Activated CD4-positive, alpha-beta T cell treated with anti-CD3 and anti-CD28 coated beads for 24 hours (primary cell): ENCODE data around the gene WDPCP.
"Not testable (repeated sequence)": the region's sequence is repeated elsewhere in the genome, so short reads cannot be mapped to it uniquely, and the experiment has no call there.

ENCODE experiments used
- DNase-seq, 2 donors: peaks; one replicate each; pipeline ENCODE4 v3.0.0-alpha.2; 2020; ENCODE audit warnings: low read depth in 2 of 2

Gene WDPCP

GRCh38 chr2:63544017-63544627, 44.2 kb downstream of the WDPCP start:
- DNase-seq, result no peak

DNA sequence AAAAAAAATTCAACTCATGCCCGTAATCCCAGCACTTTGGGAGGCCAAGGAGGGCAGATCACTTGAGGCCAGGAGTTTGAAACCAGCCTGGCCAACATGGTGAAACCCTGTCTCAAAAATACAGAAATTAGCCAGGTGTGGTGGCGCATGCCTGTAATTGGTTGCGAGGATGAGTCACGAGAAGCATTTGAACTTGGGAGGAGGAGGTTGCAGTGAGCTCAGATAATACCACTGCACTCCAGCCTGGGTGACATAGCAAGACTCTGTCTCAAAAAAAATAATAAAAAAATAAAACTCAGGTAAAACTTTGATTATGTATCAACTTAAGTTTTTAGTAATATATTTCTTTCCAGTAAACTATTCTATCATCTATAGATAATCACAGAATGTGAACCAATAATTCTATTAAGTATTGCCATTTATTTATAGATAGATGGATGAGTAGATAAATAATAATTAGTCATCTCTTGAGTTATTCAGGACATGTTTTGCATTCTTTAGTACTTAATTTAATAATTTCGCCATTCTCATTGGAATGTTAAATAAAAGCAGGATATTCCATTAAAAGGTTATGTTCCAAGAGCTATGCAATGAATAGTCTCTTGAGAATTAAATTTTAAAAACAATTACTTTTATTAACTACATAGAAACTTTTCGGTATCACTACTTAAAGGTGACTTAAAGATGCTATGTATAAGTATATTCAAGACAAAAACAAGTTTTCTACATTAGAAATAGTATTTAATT, 48.7 kb downstream of the WDPCP start:
- no peak for DNase-seq

- DNase-seq, result no peak
Observed at GRCh38 chr2:63538390-63538789, 49.9 kb downstream of the WDPCP start.

DNA sequence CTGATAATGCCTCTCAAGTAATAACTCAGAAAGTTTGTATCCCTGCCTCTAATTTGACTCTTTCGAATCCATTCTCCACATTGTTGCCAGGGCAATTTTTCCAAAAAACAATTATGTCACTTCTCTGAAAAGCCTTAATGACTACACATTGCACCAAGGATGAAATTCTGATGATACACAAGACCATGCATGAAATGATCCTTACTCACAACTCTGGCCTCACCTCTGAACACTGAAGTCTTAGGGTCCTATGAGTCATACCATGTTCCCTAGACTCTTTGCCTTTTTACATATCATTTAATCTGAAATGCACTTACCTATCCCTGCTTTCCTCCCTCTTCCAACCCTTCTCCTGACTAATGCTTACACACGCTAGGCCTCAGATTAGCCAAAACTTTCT, 51.0 kb downstream of the WDPCP start:
- DNase-seq, result no peak

- DNase-seq, result no peak
Observed at GRCh38 chr2:63530704-63531279, 57.5 kb downstream of the WDPCP start.

- no peak for DNase-seq
Observed at GRCh38 chr2:63525905-63526304, 62.4 kb downstream of the WDPCP start.

DNA sequence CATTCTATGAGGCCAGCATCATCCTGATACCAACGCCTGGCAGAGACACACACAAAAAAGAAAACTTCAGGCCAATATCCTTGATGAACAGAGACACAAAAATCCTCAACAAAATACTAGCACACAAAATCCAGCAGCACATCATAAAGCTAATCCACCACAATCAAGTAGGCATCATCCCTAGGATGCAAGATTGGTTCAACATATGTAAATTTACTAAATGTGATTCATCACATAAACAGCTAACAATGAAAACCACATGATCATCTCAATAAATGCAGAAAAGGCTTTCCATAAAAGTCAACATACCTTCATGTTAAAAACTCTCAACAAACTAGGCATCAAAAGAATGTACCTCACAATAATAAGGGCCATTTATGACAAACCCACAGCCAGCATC, 65.3 kb downstream of the WDPCP start:
- DNase-seq, result no peak

DNA sequence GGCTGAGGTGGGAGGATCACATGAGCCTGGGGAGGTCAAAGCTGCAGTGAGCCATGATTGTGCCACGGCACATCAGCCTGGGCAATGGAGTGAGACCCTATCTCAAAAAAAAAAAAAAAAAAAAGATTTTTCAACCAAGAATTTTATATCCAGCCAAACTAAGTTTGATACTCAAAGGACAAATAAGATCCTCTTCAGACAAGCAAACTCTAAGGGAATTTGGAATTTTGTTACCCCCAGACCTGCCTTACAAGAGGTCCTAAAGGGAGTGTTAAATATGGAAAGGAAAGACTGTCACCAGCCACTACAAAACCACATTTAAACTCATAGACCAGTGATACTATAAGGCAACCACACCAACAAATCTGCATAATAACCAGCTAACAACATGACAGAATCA, 67.5 kb downstream of the WDPCP start:
- no peak for DNase-seq

DNA sequence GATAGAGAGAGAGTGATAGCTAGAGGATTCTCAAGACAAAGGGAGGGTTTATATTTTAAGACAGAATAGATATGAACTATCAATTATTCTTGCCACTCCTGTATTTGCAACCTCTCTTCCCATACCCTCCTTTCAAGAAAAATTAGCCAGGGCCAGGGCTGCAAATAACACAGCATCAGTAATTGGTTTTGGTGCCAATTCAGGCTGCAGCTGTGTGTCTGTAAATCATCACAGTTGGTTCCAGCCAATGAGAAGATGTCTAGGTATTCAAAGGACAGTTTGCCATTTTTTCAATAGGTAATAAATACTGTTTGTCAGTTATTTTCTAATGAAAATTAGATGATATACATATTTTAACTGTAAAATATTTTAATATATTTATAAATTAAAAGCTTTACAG, 73.5 kb downstream of the WDPCP start:
- DNase-seq, result no peak

DNA sequence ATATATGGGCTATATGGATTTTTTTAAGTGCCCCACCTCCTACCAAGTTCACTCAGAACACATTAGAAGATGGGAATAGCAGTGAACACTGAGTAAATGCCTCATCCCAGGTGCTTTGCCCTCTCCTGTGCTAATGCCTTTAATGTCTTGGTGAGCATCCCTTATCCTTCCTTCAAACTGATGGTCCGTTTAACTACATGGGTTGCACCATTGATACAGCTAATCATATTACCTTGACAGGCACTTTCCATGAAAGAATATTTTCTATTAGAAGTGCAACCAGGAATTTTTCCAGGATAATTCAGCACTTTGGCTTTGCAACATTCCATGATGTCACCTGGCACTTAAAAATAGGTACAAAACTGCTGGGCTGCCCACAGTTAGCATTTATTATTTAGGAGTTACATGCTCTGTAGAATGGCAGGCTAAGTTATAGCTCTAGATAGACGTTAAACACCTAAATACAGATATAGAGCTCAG, 74.0 kb downstream of the WDPCP start:
- no peak for DNase-seq

DNA sequence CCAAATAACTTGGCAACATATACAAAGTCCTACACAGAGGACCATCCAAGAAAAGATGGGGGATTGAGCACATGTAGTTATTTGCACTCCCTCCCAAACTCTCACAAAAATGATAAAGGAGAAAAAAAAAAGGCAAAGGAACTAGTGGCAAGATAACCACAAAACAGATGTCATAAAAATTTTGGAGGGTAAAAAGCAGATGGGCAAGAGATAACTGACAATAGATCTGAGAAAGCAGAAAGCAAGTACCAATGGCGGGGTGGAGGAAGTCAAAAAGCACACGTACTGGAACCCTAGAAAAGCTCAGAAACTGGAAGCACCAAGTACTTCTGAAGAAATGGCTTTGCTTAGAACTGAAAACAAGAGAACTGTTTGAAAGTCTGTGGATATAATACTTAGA, 82.0 kb downstream of the WDPCP start:
- DNase-seq, result no peak

- DNase-seq, result no peak
Observed at GRCh38 chr2:63503818-63504217, 84.5 kb downstream of the WDPCP start.

GRCh38 chr2:63500398-63500797, 87.9 kb downstream of the WDPCP start:
- no peak for DNase-seq

DNA sequence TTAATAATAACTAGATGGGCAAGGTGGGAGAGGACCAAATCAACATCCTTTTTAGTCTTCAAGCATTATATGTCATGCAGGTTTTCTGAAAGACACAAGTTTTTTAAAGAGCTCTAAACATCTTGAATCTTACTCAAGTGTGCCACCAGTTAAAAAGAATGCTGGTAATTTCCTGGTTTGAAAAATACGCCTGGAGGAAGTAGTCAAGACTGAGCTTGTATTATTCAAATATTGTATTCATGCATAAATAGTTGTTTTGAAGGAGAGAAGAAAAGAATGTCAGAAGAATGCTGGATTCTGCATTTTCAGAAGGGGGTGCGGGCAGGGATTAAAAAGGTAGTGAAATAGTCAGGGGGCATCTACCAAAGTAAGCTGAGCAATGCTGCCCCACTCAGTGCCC, 90.7 kb downstream of the WDPCP start:
- DNase-seq, result no peak

GRCh38 chr2:63494968-63495367, 93.3 kb downstream of the WDPCP start:
- no peak for DNase-seq

DNA sequence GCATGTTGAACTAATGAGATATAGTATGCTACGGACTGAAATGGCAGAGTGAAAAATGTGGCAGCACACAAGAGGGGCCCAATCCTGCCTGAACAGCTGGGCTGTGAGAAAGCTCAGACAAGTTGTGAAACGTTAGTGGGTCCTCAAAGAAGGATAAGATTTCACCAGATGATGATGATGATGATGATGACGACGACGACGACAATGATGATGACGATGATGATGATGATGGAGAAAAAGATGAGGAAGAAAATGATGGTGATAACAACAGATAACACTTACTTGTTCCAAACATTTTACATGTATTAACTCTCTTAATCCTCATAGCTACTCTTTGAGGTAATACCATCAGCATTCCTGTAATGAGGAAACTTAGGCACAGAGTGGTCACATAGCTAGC, 94.2 kb downstream of the WDPCP start:
- no peak for DNase-seq

DNA sequence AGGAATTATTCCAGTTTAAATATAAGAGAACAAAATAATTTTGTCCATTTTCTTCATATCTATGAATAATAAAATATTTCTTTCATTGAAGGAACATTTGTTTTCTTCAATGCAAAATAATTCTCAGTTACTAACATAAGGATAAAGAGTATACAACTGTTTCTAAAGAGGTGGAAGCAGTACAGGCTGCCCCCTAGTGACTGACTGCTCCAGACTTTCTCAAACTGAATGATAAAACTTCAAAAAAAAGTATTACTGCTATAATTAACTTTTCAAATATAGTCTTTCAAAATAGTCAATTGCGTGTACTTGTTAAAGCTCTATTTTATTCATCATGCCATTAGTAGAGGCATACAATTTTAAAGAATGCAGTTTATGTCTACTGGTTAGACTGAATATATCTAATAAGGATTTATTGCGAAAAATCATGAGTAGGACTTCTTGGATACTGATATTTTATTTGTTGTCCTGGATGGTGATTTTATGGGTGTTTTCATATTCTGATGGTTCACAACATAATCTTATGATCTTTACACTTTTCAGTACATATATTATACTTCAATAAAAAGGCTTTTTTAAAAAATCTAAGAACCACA, 100.1 kb downstream of the WDPCP start:
- peak in 1 of 2 donors; percentile 0 for DNase-seq

GRCh38 chr2:63486861-63487290, 101.4 kb downstream of the WDPCP start:
- DNase-seq, result no peak

GRCh38 chr2:63484901-63485300, 103.4 kb downstream of the WDPCP start:
- DNase-seq, result no peak

DNA sequence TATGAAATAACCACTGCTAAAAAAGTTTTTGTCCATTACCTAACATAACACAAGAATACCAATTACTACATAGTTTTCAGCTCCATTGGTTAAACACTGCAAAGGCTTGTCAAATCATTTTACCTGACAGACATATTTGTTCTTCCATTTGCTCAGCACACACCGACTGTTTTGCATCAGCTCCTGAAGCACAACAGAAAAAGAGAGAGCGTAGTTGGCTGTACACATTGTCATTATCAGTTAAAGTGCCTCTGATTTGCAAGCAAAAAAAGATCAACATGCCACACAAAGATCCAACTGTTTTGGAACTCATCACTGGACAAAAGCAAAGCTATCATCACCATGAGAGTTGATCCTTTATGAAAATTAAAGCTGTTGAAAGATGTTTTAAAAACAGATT, 103.8 kb downstream of the WDPCP start:
- no peak for DNase-seq

- DNase-seq, result no peak
Observed at GRCh38 chr2:63477686-63478085, 110.6 kb downstream of the WDPCP start.

DNA sequence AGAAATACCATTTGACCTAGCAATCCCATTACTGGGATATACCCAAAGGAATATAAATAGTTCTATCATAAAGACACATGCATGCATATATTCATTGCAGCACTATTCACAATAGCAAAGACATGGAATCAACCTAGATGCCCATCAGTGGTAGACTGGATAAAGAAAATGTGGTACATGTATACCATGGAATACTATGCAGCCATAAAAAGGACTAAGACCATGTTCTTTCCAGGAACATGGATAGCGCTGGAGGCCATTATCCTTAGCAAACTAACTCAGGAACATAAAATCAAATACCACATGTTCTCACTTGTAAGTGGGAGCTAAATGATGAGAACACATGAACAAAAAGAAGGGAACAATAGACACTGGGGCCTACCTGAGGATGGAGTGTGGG, 119.0 kb downstream of the WDPCP start:
- DNase-seq, result not testable (repeated sequence)

- no peak for DNase-seq
Observed at GRCh38 chr2:63465633-63466032, 122.6 kb downstream of the WDPCP start.
